Measurements from ENCODE around the gene ZSWIM2. TPM values are rescaled to one million over a fixed set of nuclear protein-coding genes. Genes with fewer than 3 reads are reported as not detected.

The ZSWIM2 gene
- total and polyA plus RNA-seq, 2 of the 4 experiments (the other 2 are of a cell fraction) = 0.09 TPM; not detected in 1

- 100% methylated on average over 1 of the region's 7 CpGs; no CpG with 5 or more reads in 1 of the 2 experiments for WGBS, 2 experiments (ENCODE audit: extremely low coverage in 2 of 2, insufficient read length in 1 of 2)
- Histone ChIP-seq H3K18ac (ENCODE audit: low read depth, low read length) (no peak overlapping the region), H3K23ac (ENCODE audit: low read depth, low read length) (no peak overlapping the region), H4K5ac (ENCODE audit: low read depth, low read length) (no peak overlapping the region), H2AK9ac (replicated peaks; ENCODE audit: low read depth, low read length, poor library complexity) (no peak overlapping the region), H4K91ac (ENCODE audit: insufficient read depth, low read depth, low read length) (no peak overlapping the region), H4K8ac (ENCODE audit: low read depth in 2 of 2, low read length in 2 of 2) (no peak overlapping the region), H2BK5ac (ENCODE audit: low read depth, low read length, poor library complexity, severe bottlenecking) (no peak overlapping the region), H3K4ac (ENCODE audit: low read depth, low read length) (no peak overlapping the region), H3K56ac (ENCODE audit: extremely low read depth, insufficient read depth, low read length) (no peak overlapping the region), H3K27ac (ENCODE audit: insufficient read depth, low read length) (no peak overlapping the region), H2AFZ (replicated peaks; ENCODE audit: low read length, poor library complexity) (no peak overlapping the region), H3K9ac (ENCODE audit: low read depth, low read length) (no peak overlapping the region), H3K79me1 (ENCODE audit: low read depth in 1 of 2, low read length in 2 of 2) (no peaks in the 10 kb centered on the region), H3K14ac (replicated peaks; ENCODE audit: low read depth, low read length) (no peak overlapping the region), H3K9me1 (ENCODE audit: insufficient read depth, low read length) (no peaks in the 10 kb centered on the region), H4K20me1 (ENCODE audit: insufficient read depth, low read length) (no peaks in the 10 kb centered on the region), H2BK20ac (ENCODE audit: low read depth, low read length) (no peak overlapping the region), H3K27me3 (ENCODE audit: control insufficient read depth, insufficient read depth, low read length) (no peaks in the 10 kb centered on the region), H2BK15ac (ENCODE audit: low read depth, low read length) (no peak overlapping the region), H3K4me3 (ENCODE audit: insufficient read depth, low read depth, low read length) (no peak overlapping the region), H2BK120ac (ENCODE audit: low read depth, low read length) (no peak overlapping the region), H2AK5ac (ENCODE audit: low read depth, low read length) (no peak overlapping the region), H3K9me3 (ENCODE audit: control insufficient read depth, insufficient read depth, low read length) (no peaks in the 10 kb centered on the region), H3K36me3 (ENCODE audit: control insufficient read depth, insufficient read depth, low read length) (no peaks in the 10 kb centered on the region), H3K4me2 (ENCODE audit: low read depth, low read length) (no peak overlapping the region), H3K4me1 (ENCODE audit: control insufficient read depth, insufficient read depth, low read length) (no peaks in the 10 kb centered on the region)
- DNase-seq (no peak), ATAC-seq (ENCODE audit: low read depth) (no peak)
- in situ Hi-C loops (cut with MboI; ENCODE audit: low sequenced_read_pairs) = no loop called here
- dilution Hi-C loops (cut with HindIII; ENCODE audit: low sequenced_read_pairs, unreplicated experiment) = no loop called here
- ChIA-PET POLR2A (ENCODE audit: unreplicated experiment) (no interaction called here), CTCF (no interaction called here)
- no TSS peak for BruUV-seq (replicated peaks)
- intact Hi-C loops (cut with micrococcal nuclease) = no loop called here
- TF ChIP-seq RAD21 (IDR thresholded peaks at IDR 0.05; ENCODE audit: low read length) (no peak), CEBPB (IDR thresholded peaks at IDR 0.05; ENCODE audit: low read depth, low read length) (peak; percentile 72)
Measured at GRCh38 chr2:186887107-186888090, 38.4 kb upstream of the ZSWIM2 start.
